ENCODE results near the gene CNTN4. TPM values are rescaled to one million over a fixed set of nuclear protein-coding genes. Genes with fewer than 3 reads are reported as not detected.

Gene CNTN4
- total RNA-seq, 1 experiment from 2014 or later = 1.6 TPM

GRCh38 chr3:2976212-2976611 is 877.5 kb downstream of the CNTN4 start:
- no peak for TF ChIP-seq CTCF (conservative IDR thresholded peaks at IDR 0.05)
- Histone ChIP-seq H3K23ac (ENCODE audit: insufficient read length, low read depth, low read length) (no peak overlapping the region), H3K56ac (ENCODE audit: insufficient read length, low read depth, low read length) (no peak overlapping the region), H4K20me1 (ENCODE audit: control insufficient read depth, insufficient read depth, insufficient read length) (no peaks in the 10 kb centered on the region), H2AFZ (ENCODE audit: low read length) (no peak overlapping the region), H3K79me2 (ENCODE audit: insufficient read depth, low read length) (no peaks in the 10 kb centered on the region), H3K9ac (ENCODE audit: extremely low read depth, insufficient read length, low read length) (no peak overlapping the region), H2BK5ac (ENCODE audit: insufficient read length, low read length) (no peak overlapping the region), H3T11ph (ENCODE audit: low read length) (no peak overlapping the region), H3K79me1 (ENCODE audit: insufficient read depth, low read depth, low read length, poor library complexity, severe bottlenecking) (no peaks in the 10 kb centered on the region), H2AK5ac (ENCODE audit: insufficient read length, low read length) (no peak overlapping the region), H3K4me1 (ENCODE audit: insufficient read depth, low read length) (peaks cover 6% of the 10 kb centered on the region; the same call in 1 of the 2 replicates), H3K9me3 (ENCODE audit: control insufficient read depth, low read depth, low read length) (no peaks in the 10 kb centered on the region), H3K4ac (ENCODE audit: low read depth, low read length) (no peak overlapping the region), H3K27me3 (ENCODE audit: insufficient read depth, low read length) (no peaks in the 10 kb centered on the region), H2BK12ac (ENCODE audit: insufficient read length, low read depth, low read length) (no peak overlapping the region), H2BK120ac (ENCODE audit: low read depth, low read length, poor library complexity, severe bottlenecking) (no peak overlapping the region), H4K5ac (ENCODE audit: insufficient read length, low read depth, low read length) (no peak overlapping the region), H3K27ac (ENCODE audit: insufficient read length, low read depth, low read length) (no peak overlapping the region), H2BK20ac (ENCODE audit: low read depth, low read length, poor library complexity, severe bottlenecking) (no peak overlapping the region), H3K18ac (ENCODE audit: insufficient read length, low read depth, low read length) (no peak overlapping the region), H2BK15ac (ENCODE audit: low read depth, low read length) (no peak overlapping the region), H4K8ac (replicated peaks; ENCODE audit: insufficient read length, low read depth, low read length) (no peak overlapping the region), H4K91ac (ENCODE audit: insufficient read length, low read depth, low read length) (no peak overlapping the region), H3K4me2 (ENCODE audit: insufficient read depth, insufficient read length, low read length) (no peak overlapping the region), H3K14ac (ENCODE audit: insufficient read depth, low read length) (no peak overlapping the region), H3K23me2 (ENCODE audit: insufficient read length, low read depth, low read length, poor library complexity, severe bottlenecking) (no peaks in the 10 kb centered on the region)
- peaks cover 7% of the 10 kb centered on the region for H3K27me3 Mint-ChIP-seq (ENCODE audit: low read depth)
- no peak overlapping the region for H3K4me3 Mint-ChIP-seq
- peaks cover 30 to 32% of the 10 kb centered on the region in 2 experiments for H3K4me1 Mint-ChIP-seq
- H3K36me3 Mint-ChIP-seq (ENCODE audit: insufficient read depth in 1 of 3, low read depth in 3 of 3) = no peaks in the 10 kb centered on the region
- no CpG with 5 or more reads among the region's 3 CpGs for WGBS (ENCODE audit: extremely low coverage, insufficient read length, low lambda C conversion rate)
- no peak overlapping the region for H3K27ac Mint-ChIP-seq
- no peaks in the 10 kb centered on the region for H3K9me3 Mint-ChIP-seq
- DNase-seq = no peak

Measured in H9 (cell line).